Head of caudate nucleus (tissue), 42 donors: ENCODE measurements around the gene C10orf105.
A peak's percentile ranks its signal among the peaks of the same experiment; 100 is the strongest.

Source experiments
- DNase-seq, 42 donors: peaks; one replicate each; pipeline versions ENCODE4 v3.0.0 to v3.0.0-alpha.2; 2020 to 2021; ENCODE audit warnings: mixed read lengths in 7 of 42
- intact Hi-C: fragments of 100-400 bp; cut with DNase I; formaldehyde crosslinking; loops from one replicate; pipeline ENCODE4 v1.15.0; 2022

The C10orf105 gene

DNA sequence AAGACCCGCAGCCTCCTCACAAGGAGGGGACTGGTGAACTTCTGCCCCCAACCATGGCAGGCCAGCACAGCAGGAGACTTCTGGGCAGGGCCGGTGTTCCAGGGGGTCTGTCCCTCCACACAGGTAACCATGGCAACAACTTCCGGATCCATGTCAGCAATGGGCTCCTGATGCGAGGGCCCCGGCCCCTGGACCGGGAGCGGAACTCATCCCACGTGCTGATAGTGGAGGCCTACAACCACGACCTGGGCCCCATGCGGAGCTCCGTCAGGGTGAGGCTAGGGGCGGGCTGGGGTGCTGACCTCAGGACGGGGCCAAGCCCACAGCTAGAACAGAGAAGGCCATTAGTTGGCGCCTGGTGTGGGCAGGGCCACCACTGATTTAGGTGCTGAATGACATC is 5.7 kb upstream of the C10orf105 start:
- intact Hi-C loops: no loop called here
- DNase-seq: no peak

DNA sequence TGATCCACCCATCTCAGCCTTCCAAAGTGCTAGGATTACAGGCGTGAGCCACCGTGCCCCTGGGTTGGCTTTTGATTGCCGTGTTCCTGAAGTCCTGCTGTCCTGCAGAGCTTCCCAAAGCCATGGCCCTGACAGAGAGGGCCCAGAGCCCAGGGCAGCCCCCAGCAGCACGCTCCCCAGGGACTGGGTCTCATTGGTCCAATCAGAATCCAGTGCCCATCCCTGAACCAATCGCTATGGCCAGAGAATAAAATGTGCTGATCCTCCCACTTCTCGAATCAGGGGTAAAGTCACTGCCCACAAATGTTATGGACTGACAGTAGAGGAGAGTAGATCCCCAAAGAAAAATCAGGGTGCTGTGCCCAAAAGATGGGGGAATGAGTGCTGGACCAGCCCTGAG is 5.0 kb upstream of the C10orf105 start:
- intact Hi-C loops: no loop called here
- no peak for DNase-seq

DNA sequence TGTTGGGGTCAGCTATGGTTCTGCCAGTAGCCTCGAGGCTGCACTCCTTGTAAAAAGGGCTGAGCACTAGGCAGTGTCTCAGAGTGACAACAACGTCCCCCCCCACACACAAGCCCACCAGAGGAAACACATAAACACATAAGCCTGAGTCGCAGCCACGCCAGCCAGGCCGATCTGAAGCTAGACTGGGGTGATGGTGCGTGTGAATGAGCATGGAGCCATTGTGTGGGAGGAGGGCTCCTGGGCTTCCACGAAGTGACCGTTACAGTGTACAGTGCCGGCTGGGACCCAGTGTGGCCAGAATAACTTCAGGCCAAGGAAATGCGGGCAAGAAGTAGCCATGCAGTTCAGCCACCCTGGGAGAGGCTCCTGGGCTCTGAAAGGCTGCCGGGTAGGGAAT is 3.7 kb upstream of the C10orf105 start:
- intact Hi-C loops: no loop called here
- DNase-seq: no peak

DNA sequence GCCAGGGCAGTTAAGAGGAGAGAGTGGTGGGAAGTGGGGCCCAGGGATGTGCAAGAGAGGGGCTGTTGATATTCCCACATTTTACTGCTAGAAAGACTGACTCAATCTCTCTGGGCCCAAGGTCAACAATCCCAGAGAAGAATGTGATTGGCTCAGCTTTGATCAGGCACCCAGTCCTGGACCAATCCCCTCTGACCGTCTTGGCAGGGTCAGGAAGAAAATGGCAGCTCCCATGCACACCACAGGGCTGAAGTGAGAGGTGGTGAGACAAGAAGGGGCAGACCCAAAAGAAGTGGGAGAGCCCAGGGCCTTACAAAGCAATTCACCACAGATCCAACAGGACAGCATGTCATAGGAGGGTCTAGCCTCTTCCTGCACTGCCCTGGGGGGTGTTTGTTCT is 3.3 kb upstream of the C10orf105 start:
- no peak for DNase-seq
- intact Hi-C loops: no loop called here

DNA sequence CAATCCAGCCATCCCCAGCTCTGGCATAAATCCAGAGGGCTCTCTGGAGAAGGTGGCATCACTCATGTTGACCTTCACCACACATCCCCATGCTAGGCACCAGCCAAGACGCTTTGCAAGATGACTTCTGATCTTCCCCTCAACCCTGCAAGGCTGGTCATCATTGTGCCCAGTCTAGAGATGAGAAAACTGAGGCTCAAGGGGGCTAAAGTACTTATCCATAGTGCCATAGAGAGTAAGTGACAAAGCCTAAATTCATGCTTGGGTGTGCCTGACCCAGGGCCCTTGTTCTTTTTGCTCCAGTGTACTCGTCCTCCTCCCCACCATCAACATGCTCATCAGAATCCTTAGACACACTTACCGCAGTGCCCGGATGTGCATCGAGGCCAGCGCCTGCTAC is 1.7 kb upstream of the C10orf105 start:
- no peak for DNase-seq
- intact Hi-C loops: no loop called here

DNA sequence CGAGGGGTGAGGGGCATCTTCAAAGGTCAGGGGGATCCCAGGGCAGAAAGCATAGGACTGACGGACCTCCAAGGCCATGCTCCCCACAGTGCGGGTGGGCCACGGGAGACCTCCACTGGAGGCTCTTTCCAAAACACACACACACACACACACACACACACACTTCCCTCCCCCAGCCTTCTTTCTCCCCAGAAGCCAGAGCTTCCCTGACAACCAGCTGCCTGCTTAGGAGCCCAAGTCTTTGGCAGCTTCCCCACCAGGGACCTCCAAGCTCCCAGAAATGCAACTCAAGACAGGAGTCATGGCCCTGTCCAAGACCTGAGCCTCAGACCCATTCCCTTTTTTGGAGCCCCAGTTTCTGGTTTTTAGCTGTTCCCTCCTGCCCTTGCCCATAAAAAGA is 710 bp upstream of the C10orf105 start:
- intact Hi-C loops: no loop called here
- DNase-seq: no peak

DNA sequence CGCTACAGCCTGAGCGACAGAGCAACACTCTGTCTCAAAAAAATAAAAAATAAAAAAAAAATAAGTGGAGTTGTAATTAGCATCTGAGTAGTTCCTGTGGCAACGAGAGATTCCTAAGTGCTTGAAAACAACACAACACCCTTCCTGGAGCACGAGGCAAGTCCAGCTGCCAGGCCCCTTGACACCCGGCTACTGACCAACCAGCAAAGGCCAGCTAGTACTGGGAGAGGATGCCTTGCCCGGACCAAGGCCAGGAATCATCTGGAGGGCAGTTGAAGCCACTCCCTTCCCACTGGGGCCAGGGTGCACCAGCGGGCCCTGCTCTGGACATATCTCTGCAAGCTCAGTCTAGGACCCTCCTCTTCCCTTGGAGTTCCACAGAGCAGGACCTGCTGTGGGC is 536 bp downstream of the C10orf105 start:
- peak in 7 of 42 donors; percentile 29 to 52 (median 46) for DNase-seq
- intact Hi-C loops: loop anchor here (10.0 kb wide), 1 partner anchor 176 kb away; no protein-coding TSS in a partner anchor

DNA sequence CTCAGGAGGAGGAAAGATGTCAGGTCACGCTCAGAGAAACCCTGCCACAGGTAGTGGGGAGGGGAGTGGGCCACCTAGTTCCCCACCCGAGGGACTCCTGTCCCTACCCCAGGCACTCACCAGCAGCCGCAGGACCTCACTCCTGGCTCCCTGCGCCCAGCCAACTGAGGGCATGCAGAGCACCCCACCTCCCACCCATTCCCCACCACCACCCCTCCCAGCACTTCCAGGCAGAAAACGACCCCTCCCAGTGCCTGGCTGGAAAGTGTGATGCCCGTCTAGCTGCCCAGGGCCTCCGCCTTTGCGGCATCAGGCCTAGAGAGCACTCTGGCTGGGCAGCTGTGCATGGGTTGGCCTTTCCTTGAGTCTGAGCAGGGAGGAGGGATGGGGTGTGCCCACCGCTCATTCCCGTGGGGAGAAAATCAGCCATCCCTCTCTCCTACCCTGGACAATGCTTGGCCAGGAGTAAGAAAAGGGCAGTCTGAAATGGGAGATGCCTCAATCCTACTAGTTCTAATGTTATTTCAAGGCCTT is 1.3 kb downstream of the C10orf105 start:
- DNase-seq: no peak
- intact Hi-C loops: loop anchor here (10.0 kb wide), 1 partner anchor 177 kb away; no protein-coding TSS in a partner anchor

DNA sequence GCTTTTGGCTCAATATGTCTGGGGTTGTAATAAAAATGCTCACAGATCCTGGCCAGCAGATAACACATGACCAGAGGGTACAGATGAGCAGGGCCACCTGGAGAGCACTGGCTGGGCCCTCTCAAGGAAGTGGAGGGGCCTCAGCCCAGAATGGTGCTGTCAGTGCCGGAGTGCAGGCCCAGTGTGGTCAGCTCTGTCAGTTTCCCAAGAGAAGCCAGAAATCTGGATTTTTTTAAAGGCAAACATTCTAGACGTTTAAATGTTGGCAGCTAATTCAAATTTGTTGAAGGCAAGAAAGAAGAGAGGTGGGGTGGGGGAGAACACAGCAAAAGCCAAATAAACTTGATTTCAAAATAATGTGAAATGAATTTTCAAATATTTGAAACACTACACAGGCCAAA is 2.0 kb downstream of the C10orf105 start:
- intact Hi-C loops: loop anchor here (10.0 kb wide), 1 partner anchor 177 kb away; no protein-coding TSS in a partner anchor
- DNase-seq: no peak

DNA sequence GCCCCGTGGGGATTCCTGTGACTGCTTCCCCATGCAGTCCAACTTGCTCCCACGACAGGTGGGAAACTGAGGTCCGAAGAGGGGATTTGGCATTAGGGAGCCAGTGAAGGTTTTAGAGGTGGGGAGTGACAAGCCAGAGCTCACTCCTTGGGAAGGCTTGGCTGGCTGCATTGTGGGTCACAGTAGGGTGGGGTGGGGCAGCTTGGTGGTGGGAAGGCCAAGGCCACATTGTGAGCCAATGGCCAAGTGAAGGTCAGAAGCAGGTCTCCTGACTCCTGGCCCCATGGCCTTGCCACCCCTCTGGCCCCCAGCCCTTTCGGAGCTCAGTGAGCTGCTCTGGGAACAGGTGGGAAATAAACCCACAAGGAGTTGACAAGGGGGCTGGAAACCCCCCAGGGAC is 2.5 kb downstream of the C10orf105 start:
- DNase-seq: no peak
- intact Hi-C loops: loop anchor here (10.0 kb wide), 1 partner anchor 178 kb away; no protein-coding TSS in a partner anchor

DNA sequence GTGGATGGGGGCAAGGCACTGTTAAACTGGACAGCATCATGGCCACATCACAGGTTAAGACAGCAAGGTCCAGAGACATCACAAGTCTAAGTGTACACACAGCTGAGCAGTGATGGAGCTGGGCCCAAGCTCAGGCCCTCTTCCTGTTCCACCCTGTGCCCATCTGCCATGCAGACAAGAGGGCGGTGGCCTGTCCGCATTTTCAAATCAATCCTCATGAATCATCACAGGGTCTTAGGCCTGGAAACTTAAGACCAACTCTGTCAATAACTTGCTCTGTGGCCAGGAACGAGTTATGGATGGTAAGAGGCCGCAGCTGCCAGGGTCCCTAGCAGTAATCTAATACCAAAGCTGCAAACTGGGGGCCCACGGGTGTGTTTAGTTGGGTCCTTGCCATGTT is 3.2 kb downstream of the C10orf105 start:
- intact Hi-C loops: loop anchor here (10.0 kb wide), 1 partner anchor 178 kb away; no protein-coding TSS in a partner anchor
- no peak for DNase-seq

DNA sequence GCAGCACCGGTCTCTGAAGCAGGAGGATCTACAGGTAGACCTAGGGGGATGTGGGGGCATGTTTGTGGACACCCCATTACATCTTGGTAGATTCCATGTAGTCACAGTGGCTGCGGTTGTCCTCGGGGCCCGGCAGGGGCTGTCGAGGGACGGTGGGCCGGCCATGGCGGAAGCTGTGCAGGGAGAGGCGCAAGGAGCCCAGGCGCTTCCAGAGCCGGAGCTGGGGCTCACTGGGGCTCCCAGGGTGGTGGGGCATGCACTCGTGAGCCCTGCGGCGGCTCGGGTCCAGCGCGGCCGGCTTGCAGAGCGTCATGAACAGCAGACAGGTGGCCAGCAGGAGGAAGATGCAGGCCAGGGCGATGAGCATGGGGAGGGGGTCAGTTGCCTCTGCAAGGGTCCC is 3.7 kb downstream of the C10orf105 start:
- intact Hi-C loops: loop anchor here (10.0 kb wide), 1 partner anchor 179 kb away; no protein-coding TSS in a partner anchor
- DNase-seq: no peak

DNA sequence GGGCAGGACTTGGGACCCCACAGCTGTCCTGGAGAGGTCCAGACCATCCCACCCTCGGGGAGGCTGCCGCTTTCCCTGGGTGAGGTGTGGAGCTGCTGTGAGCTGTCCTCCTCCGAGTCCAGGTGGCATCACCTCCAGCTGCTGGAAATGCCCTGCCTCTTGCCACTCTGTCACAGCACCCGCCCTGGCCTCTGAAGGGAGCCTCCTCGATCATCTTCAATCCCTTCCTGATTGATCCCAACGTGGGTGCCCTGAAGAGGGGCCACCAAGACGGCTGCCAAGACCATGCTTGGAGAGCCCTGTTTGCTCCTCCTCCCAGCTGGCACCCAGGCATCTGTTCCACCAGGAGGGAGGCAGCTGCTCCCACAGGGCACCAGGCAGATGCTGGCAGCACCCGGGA is 4.6 kb downstream of the C10orf105 start:
- peak in 4 of 42 donors; percentile 27 to 44 (median 36) for DNase-seq
- intact Hi-C loops: loop anchor here (10.0 kb wide), 1 partner anchor 180 kb away; no protein-coding TSS in a partner anchor

DNA sequence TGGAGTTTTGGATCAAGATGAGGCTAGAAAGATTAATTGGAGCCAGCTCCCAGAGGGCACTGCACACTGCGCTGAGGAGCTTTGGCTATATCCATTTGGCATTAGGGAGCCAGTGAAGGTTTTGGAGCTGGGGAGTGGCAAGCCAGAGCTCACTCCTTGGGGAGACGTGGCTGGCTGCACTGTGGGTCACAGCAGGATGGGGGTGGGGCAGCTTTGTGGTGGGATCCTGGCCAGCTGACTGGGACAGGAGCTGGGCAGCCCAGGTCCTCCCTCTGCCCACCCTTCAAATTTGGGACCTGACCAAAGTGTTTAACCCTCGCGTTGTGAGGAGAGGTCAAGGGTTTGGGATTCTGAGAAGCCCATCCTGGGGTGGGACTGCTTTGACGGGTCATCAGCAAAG is 5.0 kb downstream of the C10orf105 start:
- peak in 1 of 42 donors; percentile 52 for DNase-seq

DNA sequence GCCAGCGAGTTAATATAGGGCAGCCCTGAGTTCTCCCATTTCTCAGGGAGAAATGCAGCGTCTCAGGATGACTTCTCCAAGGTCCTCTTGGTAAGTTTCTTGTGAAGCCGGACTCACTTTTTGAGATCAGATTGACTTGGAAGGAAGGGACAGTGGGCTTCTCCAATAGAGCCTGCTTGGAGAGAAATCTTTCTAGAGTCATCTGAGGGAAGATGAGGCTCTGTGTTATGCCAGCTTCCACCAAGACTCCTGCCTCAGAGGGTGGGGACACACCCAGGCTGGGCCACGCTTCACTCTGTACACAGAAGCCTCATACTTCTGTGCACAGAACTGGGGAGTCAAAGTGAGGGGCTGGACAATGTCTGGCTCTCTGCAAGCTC is 5.6 kb downstream of the C10orf105 start:
- intact Hi-C loops: loop anchor here (5.0 to 10.0 kb wide), 3 partner anchors 181 to 337 kb away; no protein-coding TSS in a partner anchor
- no peak for DNase-seq

More for the DNA sequence above, 5.0 kb downstream of the C10orf105 start:
- intact Hi-C loops: loop anchor here (5.0 to 10.0 kb wide), 3 partner anchors 180 to 337 kb away; no protein-coding TSS in a partner anchor

DNA sequence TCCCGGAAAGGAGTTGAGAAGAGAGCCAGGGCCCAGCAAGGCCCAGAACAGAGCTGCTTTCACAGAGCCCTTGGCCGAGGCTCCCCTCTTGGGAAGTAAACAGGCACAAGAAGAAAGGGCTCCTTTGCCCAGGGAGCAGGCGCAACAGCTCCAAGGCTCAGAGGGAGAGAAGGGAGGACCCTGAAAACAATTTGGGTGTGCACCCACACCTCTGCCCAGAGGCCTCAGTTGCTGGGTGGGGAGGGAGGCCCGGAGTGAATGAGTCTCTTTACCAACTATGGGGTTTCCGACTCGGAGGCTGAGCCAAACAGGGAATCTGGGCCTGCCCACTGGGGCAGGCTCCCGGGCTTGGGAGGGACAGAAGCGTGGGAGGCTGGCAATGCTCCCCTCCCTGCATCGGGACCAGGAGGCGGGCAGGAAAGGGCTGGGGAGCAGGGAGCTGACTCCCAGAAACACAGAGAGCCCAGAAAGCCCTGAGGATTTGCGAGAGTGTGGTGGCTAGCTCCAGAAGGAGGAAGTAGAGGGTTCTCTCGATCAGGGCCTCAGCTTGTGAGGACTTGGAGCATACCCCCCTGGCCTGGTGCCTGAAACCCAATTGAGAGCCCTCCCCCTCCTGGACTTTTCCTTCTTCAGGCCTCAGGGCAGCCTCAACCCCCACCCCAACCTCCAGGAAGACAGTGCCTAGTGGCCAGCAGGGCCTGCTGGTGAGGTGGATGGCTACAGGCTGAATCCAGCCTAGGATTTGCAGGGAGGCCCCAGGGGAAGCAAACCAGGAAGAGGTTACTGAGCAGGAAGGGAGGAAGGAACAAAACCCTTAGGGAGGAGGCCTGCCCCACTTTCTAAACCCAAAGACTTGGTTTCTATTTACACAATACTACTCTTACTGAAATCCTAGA is 6.2 kb downstream of the C10orf105 start:
- intact Hi-C loops: loop anchor here (5.0 to 10.0 kb wide), 3 partner anchors 181 to 336 kb away; no protein-coding TSS in a partner anchor
- DNase-seq: peak; percentile 61 to 96 (median 86)

DNA sequence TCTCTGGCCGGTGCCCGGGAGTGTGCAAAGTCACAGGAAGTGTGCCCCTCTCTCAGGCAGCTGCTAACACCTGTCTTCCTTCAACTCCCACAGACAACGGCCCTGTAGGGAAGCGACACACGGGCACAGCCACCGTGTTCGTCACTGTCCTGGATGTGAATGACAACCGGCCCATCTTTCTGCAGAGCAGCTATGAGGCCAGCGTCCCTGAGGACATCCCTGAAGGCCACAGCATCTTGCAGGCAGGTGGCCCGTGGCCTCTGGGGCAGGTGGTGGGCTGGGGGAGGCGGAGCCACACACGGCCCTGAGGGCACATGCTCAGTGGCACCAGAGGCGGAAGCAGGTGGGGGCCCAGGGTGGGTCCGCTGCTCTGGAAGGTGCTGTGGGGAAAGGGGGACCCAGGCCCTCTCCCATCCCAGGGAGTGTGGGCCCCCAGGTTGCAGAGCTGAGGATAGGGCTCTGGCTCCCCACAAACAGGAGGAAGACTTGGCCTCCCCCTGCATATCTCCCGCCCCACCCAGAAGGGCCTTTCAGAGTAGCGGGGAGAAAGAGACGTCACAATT is 6.9 kb downstream of the C10orf105 start:
- peak in 3 of 42 donors; percentile 28 to 49 (median 36) for DNase-seq
- intact Hi-C loops: loop anchor here (5.0 to 10.0 kb wide), 3 partner anchors 182 to 335 kb away; no protein-coding TSS in a partner anchor

DNA sequence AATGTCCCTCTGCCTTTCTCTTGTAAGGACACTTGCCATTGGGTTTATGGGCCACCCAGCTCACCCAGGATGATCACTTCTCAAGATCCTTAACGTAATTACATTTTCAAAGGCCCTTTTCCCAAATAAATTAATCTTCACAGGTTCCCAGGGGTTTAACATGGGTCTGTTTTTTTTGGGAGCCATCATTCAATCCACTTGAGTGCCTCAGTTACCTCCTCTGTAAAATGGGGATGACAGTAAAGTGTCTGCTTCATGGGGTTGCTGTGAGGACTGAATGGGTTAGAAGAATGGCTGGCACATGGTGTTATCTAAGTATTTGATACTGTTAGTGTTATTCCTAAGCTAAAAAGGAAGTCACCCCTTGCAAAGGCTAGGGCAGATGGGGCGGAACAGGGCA is 7.4 kb downstream of the C10orf105 start:
- intact Hi-C loops: loop anchor here (5.0 to 10.0 kb wide), 3 partner anchors 183 to 335 kb away; no protein-coding TSS in a partner anchor
- no peak for DNase-seq

DNA sequence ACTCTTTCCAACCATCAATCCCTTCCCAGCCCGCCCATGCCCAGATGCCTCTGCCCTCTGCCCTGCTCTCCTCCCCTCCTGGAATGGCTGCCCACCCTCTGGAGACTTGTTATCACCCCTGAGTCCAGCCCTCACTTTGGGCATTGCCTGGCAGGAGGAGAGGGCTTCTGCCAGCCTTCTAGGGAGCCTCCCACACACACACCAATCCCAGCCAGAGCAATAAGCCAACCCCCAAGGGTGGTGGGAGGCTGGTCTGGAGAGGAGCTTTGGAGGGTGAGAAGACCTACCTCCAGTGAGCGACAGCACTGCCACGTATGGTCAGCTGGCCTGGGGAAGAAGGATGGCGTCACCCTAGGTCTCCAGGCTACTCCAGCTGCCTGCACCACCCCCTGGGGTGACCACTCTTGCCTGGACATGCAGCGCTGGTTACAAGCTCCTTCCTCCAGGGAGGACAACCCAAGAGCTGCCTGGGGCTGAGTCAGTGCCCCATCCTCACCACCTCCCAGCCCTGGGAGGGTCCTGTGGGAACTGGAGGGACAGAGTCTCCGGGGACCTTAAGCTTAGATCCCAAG is 8.4 kb downstream of the C10orf105 start:
- intact Hi-C loops: loop anchor here (5.0 to 10.0 kb wide), 3 partner anchors 184 to 334 kb away; no protein-coding TSS in a partner anchor
- DNase-seq: no peak
